Transverse colon (tissue), 4 donors: Measurements from ENCODE around the gene MRAP.

Experiments used
- POLR2A ChIP-seq: fragments of 450-650 bp; IDR thresholded peaks from one replicate; pipeline ENCODE4 v1.6.1; 2016; ENCODE audit warnings: antibody characterized with exemption, mild to moderate bottlenecking, moderate library complexity
- POLR2AphosphoS5 ChIP-seq, 3 donors: sonication (generic); formaldehyde crosslinking; IDR thresholded peaks; one replicate each; pipeline ENCODE4 v1.6.1; 2016; ENCODE audit warnings: antibody characterized with exemption in 3 of 3
- TF ChIP-seq, protein P1 (sequence below), 5 experiments: fragments of 200-600 bp in 3 of 5; fragments of 450-650 bp in 2 of 5; sonication (generic) in 3 of 5; IDR thresholded peaks; 1 replicate in 2 of 5; 2 replicates in 3 of 5; pipeline ENCODE4 v1.5.1; 2016 to 2017; ENCODE audit warnings: antibody characterized with exemption in 5 of 5, inconsistent platforms in 3 of 5, mild to moderate bottlenecking in 2 of 5, moderate library complexity in 1 of 5

GRCh38 chr21:32328595-32328994 lies 29.9 kb downstream of the MRAP start:
- TF ChIP-seq, protein P1, sequence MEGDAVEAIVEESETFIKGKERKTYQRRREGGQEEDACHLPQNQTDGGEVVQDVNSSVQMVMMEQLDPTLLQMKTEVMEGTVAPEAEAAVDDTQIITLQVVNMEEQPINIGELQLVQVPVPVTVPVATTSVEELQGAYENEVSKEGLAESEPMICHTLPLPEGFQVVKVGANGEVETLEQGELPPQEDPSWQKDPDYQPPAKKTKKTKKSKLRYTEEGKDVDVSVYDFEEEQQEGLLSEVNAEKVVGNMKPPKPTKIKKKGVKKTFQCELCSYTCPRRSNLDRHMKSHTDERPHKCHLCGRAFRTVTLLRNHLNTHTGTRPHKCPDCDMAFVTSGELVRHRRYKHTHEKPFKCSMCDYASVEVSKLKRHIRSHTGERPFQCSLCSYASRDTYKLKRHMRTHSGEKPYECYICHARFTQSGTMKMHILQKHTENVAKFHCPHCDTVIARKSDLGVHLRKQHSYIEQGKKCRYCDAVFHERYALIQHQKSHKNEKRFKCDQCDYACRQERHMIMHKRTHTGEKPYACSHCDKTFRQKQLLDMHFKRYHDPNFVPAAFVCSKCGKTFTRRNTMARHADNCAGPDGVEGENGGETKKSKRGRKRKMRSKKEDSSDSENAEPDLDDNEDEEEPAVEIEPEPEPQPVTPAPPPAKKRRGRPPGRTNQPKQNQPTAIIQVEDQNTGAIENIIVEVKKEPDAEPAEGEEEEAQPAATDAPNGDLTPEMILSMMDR (IDR thresholded peaks at IDR 0.05), result no peak
- TF ChIP-seq POLR2AphosphoS5 (IDR thresholded peaks at IDR 0.05) (peak in 1 of 3 donors; percentile 10), POLR2A (no peak)
